Activated effector memory CD4-positive, alpha-beta T cell treated with anti-CD3 and anti-CD28 coated beads, Interleukin-2, amount 50 U/mL, for 16 hours (primary cell): ENCODE measurements around the gene MAP4K2.
"Not testable (repeated sequence)": the region's sequence is repeated elsewhere in the genome, so short reads cannot be mapped to it uniquely, and the experiment has no call there.

Experiments
- DNase-seq: peaks from one replicate; pipeline ENCODE4 v3.0.0-alpha.2; 2020

Gene MAP4K2

DNA sequence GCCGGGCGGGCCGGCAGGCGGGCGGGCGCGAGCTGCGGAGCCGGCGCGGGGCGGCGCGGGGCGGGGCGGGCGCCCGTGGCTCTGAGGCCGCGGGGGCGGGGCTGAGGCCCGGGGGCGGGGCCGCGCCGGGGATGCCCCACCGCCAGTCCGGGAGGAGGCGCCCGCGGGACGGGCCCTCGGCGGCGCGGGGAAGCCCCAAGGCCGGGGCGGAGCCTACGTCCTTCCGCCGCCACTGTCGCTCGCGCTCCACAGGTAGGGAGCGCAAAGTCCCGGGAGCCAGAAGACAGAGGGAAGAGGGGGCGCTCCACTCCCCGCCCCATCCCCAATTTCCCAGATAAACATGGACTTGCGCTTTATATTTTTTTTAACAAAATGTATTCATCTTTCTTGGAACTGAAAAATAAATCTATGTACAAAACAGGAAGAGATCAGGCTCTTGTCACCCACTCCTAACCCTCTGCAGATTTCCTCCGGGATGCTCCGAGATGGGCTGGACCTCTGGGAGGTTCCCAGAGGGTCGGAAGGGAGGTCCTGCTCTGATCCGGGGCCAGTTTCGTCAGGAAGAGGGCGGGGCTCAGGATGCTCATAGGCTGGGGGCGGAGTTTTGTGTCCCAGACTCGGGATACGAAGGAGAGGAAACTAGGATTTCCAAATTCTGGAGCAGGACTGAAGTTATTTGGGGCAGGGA is at the start of gene MAP4K2:
Gene MAP4K2 (minus strand): TSS at position 57 of the 688 bp plus-strand sequence. CDS start 65 bp downstream, outside the sequence.
- DNase-seq = peak; percentile 96

DNA sequence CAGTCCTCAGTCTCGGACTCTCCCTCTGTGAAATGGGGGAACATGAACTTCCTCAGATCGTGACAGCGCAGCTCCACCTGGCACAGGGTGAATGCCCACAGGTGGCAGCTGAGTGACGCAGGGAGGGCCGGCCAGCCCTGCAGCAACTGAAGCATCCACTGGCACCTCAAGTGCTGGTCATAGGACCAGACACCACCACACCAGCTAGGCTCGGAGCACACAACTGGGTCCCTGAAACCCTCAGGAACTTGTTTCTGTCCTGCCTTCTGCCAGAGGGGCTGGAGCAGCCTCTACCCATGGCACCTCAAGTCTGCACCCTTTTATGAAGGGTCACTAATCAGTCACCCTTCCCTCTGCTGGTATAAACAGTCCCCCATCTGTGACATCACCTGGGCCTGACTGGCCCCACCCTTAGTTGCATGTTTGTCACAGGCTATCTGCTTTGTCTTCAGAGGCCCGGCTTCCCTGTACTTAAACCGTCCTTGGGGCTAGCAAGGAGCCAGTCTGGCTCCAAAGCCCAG is 48.9 kb upstream of the MAP4K2 start:
- no peak for DNase-seq

DNA sequence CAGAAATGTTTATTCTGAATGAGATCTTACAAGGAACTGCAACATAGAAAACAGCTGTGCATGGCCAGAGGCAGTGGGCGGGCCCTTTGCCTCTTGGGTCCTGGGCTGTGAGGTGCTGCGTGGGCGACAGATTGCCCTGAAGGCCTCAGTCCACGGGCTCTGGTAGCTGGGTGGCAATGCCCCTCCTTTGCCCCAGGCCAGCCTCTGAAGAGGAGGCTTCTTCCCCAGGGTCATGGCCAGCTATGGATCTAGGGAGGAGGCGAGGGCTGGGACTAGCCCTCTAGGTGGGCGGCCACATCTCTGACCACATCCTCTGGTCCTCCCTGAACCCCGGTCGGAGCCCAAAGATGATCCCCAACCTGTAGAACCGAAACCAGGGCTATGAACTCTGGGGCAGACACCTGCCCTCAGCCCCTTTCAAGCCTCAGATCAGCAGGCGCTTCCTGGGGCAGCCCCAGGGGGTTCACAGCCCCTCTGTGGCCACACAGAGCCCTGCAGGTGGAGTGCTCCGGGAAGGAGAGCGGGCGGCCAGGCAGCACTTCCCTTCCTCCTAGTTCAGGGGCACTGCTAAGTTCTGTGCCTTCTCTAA is 48.1 kb upstream of the MAP4K2 start:
- peak; percentile 86 for DNase-seq

DNA sequence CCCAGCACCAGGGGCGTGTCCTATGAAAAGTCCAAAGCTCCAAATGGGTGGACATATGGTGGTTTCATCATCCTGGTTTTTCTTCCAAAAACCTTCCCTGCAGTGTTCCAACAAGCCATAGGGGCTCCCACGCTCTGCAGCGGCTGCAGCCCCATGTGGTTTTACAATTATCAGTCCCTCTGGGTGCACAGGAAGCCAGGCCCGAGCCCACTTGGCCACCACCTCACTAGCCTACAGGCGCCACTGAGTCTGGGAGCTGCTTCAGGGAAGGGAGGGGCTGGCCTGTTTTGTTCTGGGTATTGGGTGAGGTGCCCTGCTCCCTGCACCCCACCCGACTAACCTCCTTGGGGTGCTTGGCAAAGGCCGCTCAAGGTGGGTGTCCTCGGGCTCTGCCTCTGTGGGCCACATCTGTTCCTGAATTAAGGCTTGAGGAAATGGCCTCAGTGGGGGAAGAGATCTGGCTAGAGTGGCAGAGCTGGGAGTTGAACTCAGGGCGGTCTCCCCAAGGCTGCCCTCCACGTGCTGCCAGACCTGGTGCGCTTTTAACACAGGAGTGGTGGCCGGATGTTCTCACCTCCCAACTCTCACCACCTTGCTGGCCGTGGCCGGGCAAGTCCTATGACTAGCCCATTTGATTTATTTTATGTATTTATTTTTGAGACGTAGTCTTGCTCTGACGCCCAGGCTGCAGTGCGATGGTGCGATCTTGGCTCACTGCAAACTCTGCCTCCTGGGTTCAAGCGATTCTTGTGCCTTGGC is 46.8 kb upstream of the MAP4K2 start:
- peak; percentile 64 for DNase-seq

DNA sequence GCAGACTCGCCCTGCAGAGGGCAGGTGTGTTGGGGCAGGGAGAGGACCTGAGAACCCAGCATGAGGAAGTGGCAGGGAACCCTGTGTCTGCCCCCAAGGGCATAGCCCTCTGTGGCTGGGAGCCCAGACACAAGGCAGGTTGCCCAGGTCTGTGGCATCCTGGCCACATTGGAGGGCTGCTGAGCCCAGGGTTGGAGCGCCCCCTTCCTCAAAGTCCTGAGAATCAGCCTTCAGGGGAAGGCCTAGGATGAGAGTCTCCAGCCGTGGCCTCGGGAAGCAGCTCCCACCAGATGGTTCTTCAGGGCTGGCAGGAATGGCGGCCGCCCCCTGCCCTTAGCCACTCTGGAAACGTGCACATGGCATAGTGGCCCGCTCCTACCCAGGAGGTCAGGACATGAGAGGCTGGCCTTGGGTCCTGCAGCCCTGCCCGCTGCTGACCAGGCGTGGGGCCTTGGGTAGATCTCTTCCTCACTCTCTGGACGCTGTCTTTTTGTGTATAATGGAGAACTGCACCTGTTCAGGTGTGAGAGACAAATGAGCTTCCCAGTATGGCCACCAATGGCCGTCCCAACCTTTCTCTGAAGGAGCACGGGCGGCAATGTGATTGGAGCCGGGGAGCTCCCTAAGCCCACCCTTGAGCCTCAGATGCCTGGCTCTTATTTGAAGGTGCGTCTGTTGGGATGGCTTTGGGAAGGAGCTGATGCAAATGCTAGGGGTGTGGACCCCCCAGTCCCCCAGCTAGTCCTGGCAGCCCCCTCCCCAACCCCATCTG is 46.0 kb upstream of the MAP4K2 start:
- peak; percentile 71 for DNase-seq

DNA sequence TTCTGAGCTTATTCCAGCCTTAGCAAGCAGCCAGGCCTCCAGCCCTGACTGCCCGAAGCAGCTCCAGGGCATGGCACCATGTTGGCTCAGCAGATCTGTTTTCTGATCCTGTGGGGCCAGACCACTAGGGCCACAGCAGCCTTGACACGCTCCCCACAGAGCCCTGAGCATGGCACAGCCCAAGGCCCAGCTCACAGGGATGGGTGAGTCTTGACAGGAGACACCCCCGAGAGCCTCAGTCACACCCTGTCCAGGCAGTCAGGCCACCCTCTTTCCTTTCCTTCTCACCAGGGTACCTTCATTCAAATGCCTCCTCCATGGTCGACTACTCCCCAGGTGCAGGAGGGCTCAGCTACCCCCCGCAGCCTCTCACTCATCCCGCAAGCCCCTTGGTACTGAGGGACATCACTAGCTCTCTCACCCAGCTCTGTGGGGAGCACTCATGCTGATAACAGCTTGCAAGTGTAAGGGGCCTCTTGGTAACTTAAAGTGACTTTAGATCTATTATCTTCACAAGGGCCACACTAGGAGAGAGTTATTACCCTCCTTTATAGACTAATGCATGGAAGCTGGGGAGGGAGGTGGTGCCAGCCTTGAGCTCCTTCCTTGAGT is 45.3 kb upstream of the MAP4K2 start:
- peak; percentile 63 for DNase-seq

DNA sequence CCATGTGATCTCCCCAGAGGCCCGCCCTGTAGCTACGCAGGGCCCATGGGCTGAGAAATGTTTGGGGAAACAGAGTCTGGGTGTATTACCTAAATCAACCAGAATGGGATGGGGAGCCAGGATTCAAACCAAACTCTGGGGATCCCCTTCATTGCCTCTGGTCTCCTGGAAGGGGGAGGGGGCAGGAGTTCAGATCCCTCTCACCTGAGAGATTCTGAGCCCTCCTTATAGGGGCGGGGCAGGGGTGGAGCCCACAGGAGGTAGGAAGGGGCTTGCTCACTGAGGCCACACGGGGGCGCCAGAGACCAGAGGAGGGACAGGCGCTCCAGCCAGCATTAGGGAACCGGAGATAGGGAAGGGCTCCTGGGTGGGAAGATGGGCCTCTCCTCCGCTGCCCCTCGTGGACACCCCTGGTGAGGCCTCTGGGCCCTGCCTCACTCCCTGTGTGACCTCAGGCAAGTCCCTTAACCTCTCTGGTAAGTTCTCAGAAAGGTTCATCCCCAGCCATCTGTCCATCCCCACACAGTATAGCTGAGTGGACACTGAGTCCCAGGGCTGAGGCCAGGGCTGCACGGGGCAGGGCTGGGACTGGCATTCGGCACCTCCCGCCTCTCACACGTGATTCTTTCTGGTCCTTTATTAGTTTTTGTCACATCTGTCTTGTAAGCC is 44.1 kb upstream of the MAP4K2 start:
- DNase-seq = peak; percentile 97

DNA sequence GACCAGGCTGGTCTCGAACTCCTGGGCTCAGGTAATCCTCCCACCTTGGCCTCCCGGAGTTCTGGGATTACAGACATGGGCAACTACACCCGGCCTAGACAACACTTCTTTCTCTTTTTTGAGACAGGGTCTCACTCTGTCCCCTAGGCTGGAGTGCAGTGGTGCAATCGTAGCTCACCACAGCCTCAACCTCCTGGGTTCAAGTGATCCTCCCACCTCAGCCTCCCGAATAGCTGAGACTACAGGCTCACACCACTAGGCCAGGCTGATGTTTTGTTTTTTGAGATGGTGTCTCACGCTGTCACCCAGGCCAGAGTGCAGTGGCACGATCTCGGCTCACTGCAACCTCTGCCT is 42.7 kb upstream of the MAP4K2 start:
- DNase-seq = not testable (repeated sequence)

DNA sequence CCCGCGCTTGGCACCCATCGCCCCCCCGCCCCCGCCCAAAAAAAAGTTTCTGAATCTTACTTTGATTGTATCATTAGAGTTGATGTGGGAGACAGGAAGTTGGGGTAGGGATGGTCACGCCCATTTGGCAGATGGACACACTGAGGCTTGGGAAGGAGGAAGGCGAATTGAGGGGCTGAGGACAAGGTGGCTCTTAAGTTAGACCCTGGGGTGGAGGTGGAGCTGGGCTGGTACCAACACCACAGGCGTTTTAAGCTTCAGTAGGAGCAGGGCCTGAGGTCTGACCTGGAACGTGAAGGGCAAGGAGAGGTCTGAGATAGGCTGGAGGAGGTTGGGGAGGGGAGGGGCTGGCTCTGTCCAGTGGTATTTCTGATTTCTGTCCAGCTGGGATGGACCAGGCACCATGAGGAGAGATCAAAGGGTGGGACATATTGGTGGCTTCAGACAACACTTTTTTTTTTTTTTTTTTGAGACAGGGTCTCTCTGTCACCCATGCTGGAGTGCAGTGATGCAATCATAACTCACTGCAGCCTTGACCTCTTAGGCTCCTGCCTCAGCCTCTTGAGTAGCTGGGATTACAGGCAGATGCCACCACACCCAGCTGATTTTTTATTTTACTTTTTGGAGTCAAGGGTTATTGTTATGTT is 42.2 kb upstream of the MAP4K2 start:
- no peak for DNase-seq

DNA sequence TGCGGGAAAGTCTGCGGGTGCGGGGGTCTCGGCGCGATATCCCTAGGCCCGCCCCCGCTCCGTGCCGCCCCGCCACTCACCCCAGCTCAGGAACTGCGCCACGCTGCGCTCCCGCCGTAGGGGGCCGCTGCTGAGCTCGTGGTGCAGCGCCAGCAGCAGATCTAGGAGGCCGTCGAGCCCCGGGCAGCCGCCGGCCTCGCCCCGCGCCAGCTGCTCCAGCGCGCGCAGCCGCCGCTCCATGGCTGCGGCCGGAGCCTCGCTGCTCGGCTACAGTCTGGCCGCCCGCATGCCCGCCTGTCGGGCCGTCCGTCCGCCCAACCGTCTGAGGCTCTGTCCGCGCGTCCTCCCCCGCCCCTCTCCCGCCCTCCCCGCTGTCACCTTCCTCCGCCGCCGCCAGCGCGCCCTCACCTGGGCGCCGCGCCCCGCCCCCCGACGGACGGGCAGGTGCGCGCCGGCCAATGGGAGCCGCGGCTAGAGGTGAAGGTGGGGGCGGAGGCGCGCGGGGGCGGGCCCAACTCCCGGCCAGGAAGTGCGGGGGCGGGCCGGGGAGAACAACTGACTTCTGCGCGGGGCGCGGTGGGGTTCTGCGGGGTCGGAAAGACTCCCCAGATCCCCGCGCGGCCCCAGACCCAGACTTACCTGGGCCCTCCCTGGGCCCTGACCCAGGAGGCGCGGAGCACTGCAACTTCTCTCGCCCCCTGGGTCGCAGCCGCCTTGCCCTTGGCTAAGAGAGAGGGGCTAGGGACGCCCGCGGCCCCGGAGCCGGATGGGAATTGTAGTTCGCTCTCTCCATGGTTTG is 41.5 kb upstream of the MAP4K2 start, which contains the start of gene CDC42BPG:
Gene CDC42BPG (minus strand): TSS at position 324 of the 799 bp plus-strand sequence. CDS start 84 bp downstream, at position 240.
- peak; percentile 87 for DNase-seq

DNA sequence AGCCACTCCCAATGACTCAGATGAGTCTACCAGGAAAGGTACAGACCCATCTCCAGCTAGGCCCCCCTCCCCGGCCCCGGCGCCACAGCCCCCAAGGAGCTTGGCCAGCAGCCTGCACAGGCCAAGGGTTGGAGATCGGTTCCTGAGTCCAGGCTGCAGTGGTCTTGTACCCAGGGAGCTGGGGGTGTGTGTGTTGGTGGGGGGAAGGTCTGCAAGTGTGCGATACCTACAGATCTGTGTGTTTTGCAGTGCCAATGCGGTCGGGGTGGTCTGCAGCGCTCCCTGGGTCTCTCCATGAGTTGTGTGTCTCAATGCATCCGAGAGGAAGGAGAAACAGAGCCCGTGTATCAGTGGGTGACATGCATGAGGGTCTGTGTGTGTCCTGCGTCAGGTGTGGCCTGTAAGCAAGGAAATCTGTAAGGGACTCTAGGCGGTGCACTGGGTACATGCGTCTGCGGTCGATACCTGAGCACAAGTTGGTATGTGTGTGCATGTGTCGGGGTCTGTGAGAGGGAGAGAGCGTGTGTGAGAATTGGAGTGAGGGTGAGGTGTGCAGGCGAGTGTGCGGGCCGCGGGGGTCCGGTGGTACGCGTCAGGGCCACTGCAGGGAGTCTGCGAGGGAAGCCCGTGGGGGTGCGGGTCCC is 40.8 kb upstream of the MAP4K2 start:
- no peak for DNase-seq

DNA sequence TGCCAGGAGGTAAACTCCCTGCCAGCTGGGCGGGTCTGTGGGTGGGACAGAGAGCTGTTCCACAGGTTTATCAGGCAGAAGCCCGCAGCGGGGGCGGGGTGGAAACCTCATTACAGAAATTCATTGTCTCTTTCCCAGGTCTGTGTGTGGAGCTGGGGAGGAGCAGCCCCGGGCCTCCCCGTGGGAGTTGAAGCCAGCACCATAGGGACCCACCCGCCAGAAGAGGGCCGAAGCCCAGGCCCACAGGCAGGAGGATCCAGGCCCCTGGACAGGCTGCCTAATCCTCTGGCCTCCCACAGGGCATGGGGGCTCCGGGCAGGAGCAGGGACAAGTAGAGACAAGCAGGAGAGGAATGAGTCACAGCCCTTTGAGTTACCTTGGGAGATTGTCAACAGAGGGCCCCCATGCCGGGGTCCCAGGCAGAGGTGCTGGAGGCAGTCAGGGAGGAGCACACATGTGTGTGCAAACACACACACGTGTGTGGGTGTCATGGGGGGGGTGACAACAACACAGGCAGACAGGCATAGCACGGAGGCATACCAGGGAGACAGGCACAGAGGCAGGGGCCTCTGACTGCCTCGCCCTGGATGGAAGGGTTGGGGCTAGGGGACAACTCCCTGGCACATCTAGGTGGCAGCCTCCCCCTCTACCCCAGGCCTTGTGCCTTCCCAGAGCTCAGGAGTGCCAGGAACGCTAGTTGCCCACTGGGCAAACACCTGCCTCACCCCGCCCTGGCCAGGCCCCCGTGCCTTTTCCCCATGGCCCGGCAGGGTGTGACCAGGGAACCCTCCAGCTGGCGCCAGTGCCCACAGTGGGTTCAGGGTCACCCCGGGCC is 40.1 kb upstream of the MAP4K2 start:
- no peak for DNase-seq

DNA sequence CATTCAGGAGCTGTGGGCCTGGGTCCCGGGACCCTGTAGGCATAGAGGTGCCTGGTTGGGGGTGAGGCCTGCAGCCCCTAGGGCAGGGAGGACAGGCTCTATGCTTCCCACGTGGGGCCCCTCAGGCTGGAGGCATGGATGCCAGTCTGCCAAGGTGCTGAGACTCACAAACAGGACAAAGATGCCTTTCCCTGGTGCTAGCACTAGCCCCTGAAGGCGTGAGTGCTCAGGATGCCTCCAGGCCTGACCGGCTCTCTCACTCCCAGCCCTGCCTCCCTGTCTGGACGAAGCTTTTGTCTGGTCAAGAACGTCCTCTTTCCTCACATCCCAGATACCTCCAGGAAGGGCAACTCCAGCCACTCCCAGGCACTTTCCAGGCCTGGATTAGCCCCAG is 39.3 kb upstream of the MAP4K2 start:
- no peak for DNase-seq

DNA sequence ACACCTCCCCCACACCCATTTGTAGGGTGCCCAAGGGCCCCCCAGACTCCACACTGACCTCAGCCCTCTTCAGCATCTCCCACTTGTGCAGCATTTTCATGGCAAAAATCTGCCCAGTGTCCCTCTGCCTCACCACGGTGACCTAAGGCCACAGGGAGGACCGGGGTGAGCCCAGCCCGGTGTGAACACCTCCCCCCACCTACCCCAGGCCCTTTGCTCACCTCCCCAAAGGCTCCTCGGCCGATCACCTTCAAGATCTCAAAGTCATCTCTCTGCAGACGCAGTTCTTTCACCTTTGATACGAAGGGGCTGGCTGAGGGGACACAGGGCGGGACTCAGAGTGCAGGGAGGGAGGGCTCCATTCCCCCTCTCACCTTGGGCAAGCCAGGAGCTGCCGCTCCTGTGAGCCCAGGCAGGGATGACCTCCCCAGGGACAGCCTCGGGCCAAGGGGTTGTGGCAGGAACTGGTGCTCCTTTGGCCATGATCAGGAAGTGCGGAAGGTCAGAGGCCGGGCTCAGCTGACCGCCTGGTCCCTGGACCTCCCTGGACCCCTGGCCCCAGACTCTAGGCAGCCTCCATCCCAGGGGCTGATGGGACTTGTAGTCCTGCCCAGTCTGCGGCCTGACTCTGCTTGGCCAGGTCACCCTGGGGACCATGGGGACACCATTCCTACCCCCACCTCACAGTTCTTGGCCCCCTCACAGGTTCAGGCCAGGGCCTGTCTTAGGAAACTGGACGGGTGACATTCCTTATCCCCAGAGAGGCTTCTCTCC is 38.8 kb upstream of the MAP4K2 start:
- DNase-seq = no peak

DNA sequence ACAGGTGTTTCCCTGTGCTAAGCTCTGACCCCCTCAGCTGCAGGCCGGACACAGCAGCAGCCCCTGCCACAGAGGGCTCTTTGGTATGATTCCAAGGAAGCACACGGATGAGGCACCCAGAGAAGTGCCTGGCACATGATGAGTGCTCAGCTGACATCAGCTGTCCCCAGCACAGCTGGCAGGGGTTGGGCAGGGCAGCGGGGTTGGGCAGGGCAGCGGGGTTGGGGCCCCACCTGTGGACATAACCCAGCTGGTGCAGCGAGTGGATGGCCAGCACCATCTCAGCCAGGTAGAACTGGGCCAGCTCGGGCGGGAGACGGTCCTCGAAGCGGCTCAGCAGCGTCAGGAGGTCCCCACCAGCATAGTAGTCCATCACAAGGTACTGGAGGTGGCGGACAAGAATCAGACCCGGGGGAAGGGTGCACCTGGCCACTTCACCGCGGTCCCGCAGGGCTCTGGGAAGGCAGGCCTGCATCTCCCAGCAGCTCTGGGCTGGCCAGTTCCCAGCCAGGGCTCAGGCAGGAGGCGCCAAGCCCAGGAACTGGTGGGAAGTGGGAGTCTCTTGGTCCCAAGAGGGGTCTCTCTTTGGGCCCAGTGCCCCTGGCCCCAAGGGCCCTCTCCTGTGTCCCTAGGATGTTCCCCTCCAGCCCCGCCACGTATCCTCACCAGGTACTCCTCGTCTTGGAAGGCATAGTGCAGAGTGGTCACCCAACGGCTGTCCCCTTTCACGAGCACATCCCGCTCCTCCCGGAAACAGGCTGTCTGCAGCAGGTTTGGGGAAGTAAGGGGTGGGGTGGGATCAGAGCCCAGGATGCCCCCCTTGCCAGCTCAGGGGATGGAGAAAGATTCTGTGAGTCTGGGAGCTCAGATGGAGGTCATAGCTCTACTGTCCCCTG is 37.1 kb upstream of the MAP4K2 start:
- DNase-seq = no peak

DNA sequence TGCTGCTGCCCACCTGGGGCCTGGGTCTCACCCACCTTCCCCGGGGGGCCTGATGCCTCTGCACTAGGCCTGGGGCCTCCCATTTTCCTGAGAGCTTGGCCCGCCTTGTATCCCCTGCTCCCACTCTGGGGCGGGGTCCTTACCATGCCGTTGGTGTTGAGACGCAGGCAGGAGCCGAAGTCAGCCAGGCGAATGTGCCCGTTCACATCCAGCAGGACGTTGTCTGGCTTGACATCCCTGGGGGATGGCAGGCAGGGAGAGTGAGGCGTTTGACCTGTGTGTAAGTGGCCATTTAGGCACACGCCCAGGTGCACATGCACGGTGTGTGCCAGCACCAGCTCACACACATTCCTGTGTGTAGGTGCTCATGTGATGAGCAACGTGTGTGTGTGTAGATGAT is 36.3 kb upstream of the MAP4K2 start:
- DNase-seq = no peak
